ENCODE measurements around the gene RFTN1.

The RFTN1 gene

GRCh38 chr3:16511681-16512434 is 1.6 kb downstream of the RFTN1 start:
- H3K27ac ChIP-seq: no peak overlapping the region

GRCh38 chr3:16510620-16511319 is 2.7 kb downstream of the RFTN1 start:
- no peak overlapping the region for H3K27ac ChIP-seq
- H3K36me3 ChIP-seq (ENCODE audit: insufficient read depth, low read length): no peaks in the 10 kb centered on the region
- DNase-seq (ENCODE audit: low read depth, low spot score): no peak
- no peaks in the 10 kb centered on the region for H3K9me3 ChIP-seq (ENCODE audit: low read depth, low read length)
- H3K9ac ChIP-seq (ENCODE audit: insufficient read length): no peak overlapping the region
- no peak overlapping the region for H3K4me3 ChIP-seq
- TF ChIP-seq EZH2 (IDR thresholded peaks at IDR 0.05) (no peak), FOXP2 (optimal IDR thresholded peaks at IDR 0.05; ENCODE audit: control extremely low read depth, extremely low read length, insufficient read depth) (no peak), POLR2AphosphoS5 (IDR thresholded peaks at IDR 0.05; ENCODE audit: borderline replicate concordance, low read depth, low read length) (no peak)

More at GRCh38 chr3:16511681-16512434, 1.6 kb downstream of the RFTN1 start:
- TF ChIP-seq FOXP2 (optimal IDR thresholded peaks at IDR 0.05; ENCODE audit: control extremely low read depth, extremely low read length, insufficient read depth): no peak
- no peak for TF ChIP-seq POLR2AphosphoS5 (IDR thresholded peaks at IDR 0.05; ENCODE audit: borderline replicate concordance, low read depth, low read length)
- TF ChIP-seq EZH2 (IDR thresholded peaks at IDR 0.05): no peak
- Histone ChIP-seq H3K36me3 (ENCODE audit: insufficient read depth, low read length) (no peaks in the 10 kb centered on the region), H3K9ac (ENCODE audit: insufficient read length) (no peak overlapping the region), H3K9me3 (ENCODE audit: low read depth, low read length) (no peaks in the 10 kb centered on the region), H3K4me3 (no peak overlapping the region)
- no peak for DNase-seq (ENCODE audit: low read depth, low spot score)

- no peaks in the 10 kb centered on the region for H3K9me3 ChIP-seq (ENCODE audit: low read depth, low read length)
- H3K27ac ChIP-seq: no peak overlapping the region
- TF ChIP-seq FOXP2 (optimal IDR thresholded peaks at IDR 0.05; ENCODE audit: control extremely low read depth, extremely low read length, insufficient read depth) (no peak), POLR2AphosphoS5 (IDR thresholded peaks at IDR 0.05; ENCODE audit: borderline replicate concordance, low read depth, low read length) (no peak), EZH2 (IDR thresholded peaks at IDR 0.05) (no peak)
- H3K36me3 ChIP-seq (ENCODE audit: insufficient read depth, low read length): no peaks in the 10 kb centered on the region
- no peak overlapping the region for H3K4me3 ChIP-seq
- DNase-seq (ENCODE audit: low read depth, low spot score): no peak
- no peak overlapping the region for H3K9ac ChIP-seq (ENCODE audit: insufficient read length)
Observed at GRCh38 chr3:16509721-16510619, 3.5 kb downstream of the RFTN1 start.

GRCh38 chr3:16508591-16508995 is 4.9 kb downstream of the RFTN1 start:
- TF ChIP-seq FOXP2 (optimal IDR thresholded peaks at IDR 0.05; ENCODE audit: control extremely low read depth, extremely low read length, insufficient read depth): no peak
- no peak for TF ChIP-seq EZH2 (IDR thresholded peaks at IDR 0.05)
- no peak for TF ChIP-seq POLR2AphosphoS5 (IDR thresholded peaks at IDR 0.05; ENCODE audit: borderline replicate concordance, low read depth, low read length)
- no peak overlapping the region for H3K27ac ChIP-seq
- DNase-seq (ENCODE audit: low read depth, low spot score): no peak
- no peaks in the 10 kb centered on the region for H3K9me3 ChIP-seq (ENCODE audit: low read depth, low read length)
- H3K9ac ChIP-seq (ENCODE audit: insufficient read length): no peak overlapping the region
- H3K36me3 ChIP-seq (ENCODE audit: insufficient read depth, low read length): no peaks in the 10 kb centered on the region
- no peak overlapping the region for H3K4me3 ChIP-seq

- no peak overlapping the region for H3K9ac ChIP-seq (ENCODE audit: insufficient read length)
- H3K9me3 ChIP-seq (ENCODE audit: low read depth, low read length): no peaks in the 10 kb centered on the region
- H3K4me3 ChIP-seq: no peak overlapping the region
- no peak overlapping the region for H3K27ac ChIP-seq
- DNase-seq (ENCODE audit: low read depth, low spot score): no peak
- TF ChIP-seq POLR2AphosphoS5 (IDR thresholded peaks at IDR 0.05; ENCODE audit: borderline replicate concordance, low read depth, low read length) (no peak), FOXP2 (optimal IDR thresholded peaks at IDR 0.05; ENCODE audit: control extremely low read depth, extremely low read length, insufficient read depth) (no peak), EZH2 (IDR thresholded peaks at IDR 0.05) (no peak)
- H3K36me3 ChIP-seq (ENCODE audit: insufficient read depth, low read length): no peaks in the 10 kb centered on the region
Observed at GRCh38 chr3:16508243-16508578, 5.3 kb downstream of the RFTN1 start.

GRCh38 chr3:16507578-16508242 is 5.8 kb downstream of the RFTN1 start:
- Histone ChIP-seq H3K9me3 (ENCODE audit: low read depth, low read length) (no peaks in the 10 kb centered on the region), H3K27ac (no peak overlapping the region), H3K4me3 (no peak overlapping the region), H3K36me3 (ENCODE audit: insufficient read depth, low read length) (no peaks in the 10 kb centered on the region), H3K9ac (ENCODE audit: insufficient read length) (no peak overlapping the region)
- DNase-seq (ENCODE audit: low read depth, low spot score): no peak
- TF ChIP-seq POLR2AphosphoS5 (IDR thresholded peaks at IDR 0.05; ENCODE audit: borderline replicate concordance, low read depth, low read length): no peak
- no peak for TF ChIP-seq EZH2 (IDR thresholded peaks at IDR 0.05)
- TF ChIP-seq FOXP2 (optimal IDR thresholded peaks at IDR 0.05; ENCODE audit: control extremely low read depth, extremely low read length, insufficient read depth): no peak

GRCh38 chr3:16506884-16507577 is 6.5 kb downstream of the RFTN1 start:
- H3K9me3 ChIP-seq (ENCODE audit: low read depth, low read length): no peaks in the 10 kb centered on the region
- no peak overlapping the region for H3K27ac ChIP-seq
- no peak for TF ChIP-seq EZH2 (IDR thresholded peaks at IDR 0.05)
- no peak for TF ChIP-seq POLR2AphosphoS5 (IDR thresholded peaks at IDR 0.05; ENCODE audit: borderline replicate concordance, low read depth, low read length)
- TF ChIP-seq FOXP2 (optimal IDR thresholded peaks at IDR 0.05; ENCODE audit: control extremely low read depth, extremely low read length, insufficient read depth): no peak
- DNase-seq (ENCODE audit: low read depth, low spot score): no peak
- no peaks in the 10 kb centered on the region for H3K36me3 ChIP-seq (ENCODE audit: insufficient read depth, low read length)
- H3K9ac ChIP-seq (ENCODE audit: insufficient read length): no peak overlapping the region
- H3K4me3 ChIP-seq: no peak overlapping the region
